PC-3 (cell line): ENCODE measurements around the gene USP1. TPM values are rescaled to one million over a fixed set of nuclear protein-coding genes. Genes with fewer than 3 reads are reported as not detected.

Experiments used
- ATAC-seq: fragments of 200-7000 bp; cut with Tn5 transposase; 2 replicates; pipeline ENCODE4 v1.9.1; 2020; ENCODE audit warnings: mild to moderate bottlenecking, moderate library complexity
- BruUV-seq: library from RNA; stranded (reverse); fragments of 400-500 nt; replicated peaks from 2 replicates; lab custom pipeline; 2021; lab: Mats Ljungman, UMichigan
- CTCF ChIA-PET: fragments of 300-600 bp; sonication (Branson Sonifier 250); formaldehyde crosslinking; loops from one replicate; lab custom pipeline; 2022; ENCODE audit warnings: antibody characterized with exemption; lab: Charles Lee
- POLR2A ChIA-PET: fragments of 300-600 bp; sonication (Branson Sonifier 250); formaldehyde crosslinking; loops from one replicate; lab custom pipeline; 2022; ENCODE audit warnings: antibody characterized with exemption; ENCODE audit not compliant: unreplicated experiment; lab: Charles Lee
- DNase-seq: peaks from one replicate; pipeline ENCODE4 v3.0.0-alpha.2; 2015
- H2AFZ ChIP-seq: fragments of 300-600 bp; sonication (generic); 2 replicates; pipeline ENCODE4 v1.6.0; 2016; ENCODE audit warnings: antibody characterized with exemption, low read length
- H3F3A ChIP-seq: fragments of 300-600 bp; sonication (generic); one replicate; pipeline ENCODE4 v1.6.0; 2017; ENCODE audit warnings: antibody characterized with exemption, low read length, control low read depth, mild to moderate bottlenecking; ENCODE audit not compliant: unreplicated experiment
- H3K27ac ChIP-seq: fragments of 300-600 bp; sonication (generic); 2 replicates; pipeline ENCODE4 v1.5.1; 2016; ENCODE audit warnings: mild to moderate bottlenecking, low read length
- H3K27me3 ChIP-seq: fragments of 300-600 bp; sonication (generic); 2 replicates; pipeline ENCODE4 v1.6.1; 2016; ENCODE audit warnings: low read length, mixed read lengths
- H3K36me3 ChIP-seq: fragments of 300-600 bp; sonication (generic); 2 replicates; pipeline ENCODE4 v1.6.1; 2016; ENCODE audit warnings: low read depth, mixed run types, low read length, mixed read lengths
- H3K4me1 ChIP-seq: fragments of 300-600 bp; sonication (generic); 2 replicates; pipeline ENCODE4 v1.5.1; 2016; ENCODE audit warnings: low read length; ENCODE audit not compliant: insufficient read depth
- H3K4me2 ChIP-seq: fragments of 300-600 bp; sonication (generic); 2 replicates; pipeline ENCODE4 v1.6.0; 2016; ENCODE audit warnings: low read length
- H3K4me3 ChIP-seq: fragments of 300-600 bp; sonication (generic); 2 replicates; pipeline ENCODE4 v1.5.1; 2016; ENCODE audit warnings: mild to moderate bottlenecking, low read length, mixed read lengths
- H3K79me2 ChIP-seq: fragments of 300-600 bp; sonication (generic); 2 replicates; pipeline ENCODE4 v1.6.1; 2017; ENCODE audit warnings: low read length, mixed read lengths
- H3K9ac ChIP-seq: fragments of 300-600 bp; sonication (generic); 2 replicates; pipeline ENCODE4 v1.6.0; 2016; ENCODE audit warnings: mild to moderate bottlenecking, low read length
- H3K9me2 ChIP-seq: fragments of 300-600 bp; sonication (generic); replicated peaks from 2 replicates; pipeline ENCODE4 v1.6.1; 2016; ENCODE audit warnings: mixed run types, low read length, mixed read lengths
- H3K9me3 ChIP-seq: fragments of 300-600 bp; sonication (generic); 2 replicates; pipeline ENCODE4 v1.6.1; 2016; ENCODE audit warnings: low read length, mixed read lengths
- H4K20me1 ChIP-seq: fragments of 300-600 bp; sonication (generic); 2 replicates; pipeline ENCODE4 v1.6.1; 2016; ENCODE audit warnings: low read length, mixed read lengths
- CTCF ChIP-seq: fragments of 300-600 bp; sonication (generic); conservative IDR thresholded peaks from 2 replicates; pipeline ENCODE4 v1.5.1; 2017; ENCODE audit warnings: antibody characterized with exemption, low read depth, mild to moderate bottlenecking, low read length
- EZH2 ChIP-seq: fragments of 300-600 bp; sonication (generic); IDR thresholded peaks from one replicate; pipeline ENCODE4 v1.6.1; 2017; ENCODE audit warnings: antibody characterized with exemption, mild to moderate bottlenecking, low read length; ENCODE audit not compliant: unreplicated experiment
- EZH2phosphoT487 ChIP-seq: fragments of 300-600 bp; sonication (generic); IDR thresholded peaks from 2 replicates; pipeline ENCODE4 v1.6.1; 2018; ENCODE audit warnings: mild to moderate bottlenecking, antibody characterized with exemption, low read length, borderline replicate concordance
- intact Hi-C: fragments of 100-400 bp; cut with micrococcal nuclease; formaldehyde crosslinking; loops from 2 replicates; pipeline ENCODE4 v1.9.0; 2023
- total RNA-seq: library from RNA; depleted of rRNA; stranded (reverse); fragments of >200 nt; gene quantifications from 2 replicates; pipeline ENCODE4 v1.2.3, GENCODE V29; 2014

The USP1 gene
- total RNA-seq, 1 experiment from 2014 or later = 42.6 TPM

- CTCF ChIA-PET = no interaction called here
- H4K20me1 ChIP-seq = no peaks in the 10 kb centered on the region
- H3K27ac ChIP-seq = no peak overlapping the region
- ATAC-seq (no peak), DNase-seq (no peak)
- no peaks in the 10 kb centered on the region for H3K9me2 ChIP-seq
- TF ChIP-seq CTCF = no peak
- TF ChIP-seq EZH2phosphoT487 = no peak
- TF ChIP-seq EZH2 = no peak
- H2AFZ ChIP-seq = no peak overlapping the region
- intact Hi-C loops = no loop called here
- no peak overlapping the region for H3K9ac ChIP-seq
- H3F3A ChIP-seq = no peaks in the 10 kb centered on the region
- 0 out of 2 replicates have a peak, but pooled peaks cover 3% of the 10 kb centered on the region for H3K4me1 ChIP-seq
- no TSS peak for BruUV-seq
- H3K79me2 ChIP-seq = no peaks in the 10 kb centered on the region
- no peaks in the 10 kb centered on the region for H3K9me3 ChIP-seq
- H3K4me3 ChIP-seq = no peak overlapping the region
- POLR2A ChIA-PET = no interaction called here
- no peak overlapping the region for H3K4me2 ChIP-seq
- no peaks in the 10 kb centered on the region for H3K27me3 ChIP-seq
- no peaks in the 10 kb centered on the region for H3K36me3 ChIP-seq
These were observed 10.1 kb upstream of the USP1 start for GRCh38 chr1:62426794-62427193.

- H3K79me2 ChIP-seq = no peaks in the 10 kb centered on the region
- H3F3A ChIP-seq = no peaks in the 10 kb centered on the region
- no peak overlapping the region for H3K4me3 ChIP-seq
- 0 out of 2 replicates have a peak, but pooled peaks cover 3% of the 10 kb centered on the region for H3K4me1 ChIP-seq
- ATAC-seq (no peak), DNase-seq (no peak)
- no peak overlapping the region for H2AFZ ChIP-seq
- TF ChIP-seq EZH2 (no peak), EZH2phosphoT487 (no peak), CTCF (no peak)
- H3K9me2 ChIP-seq = no peaks in the 10 kb centered on the region
- intact Hi-C loops = no loop called here
- no peaks in the 10 kb centered on the region for H3K27me3 ChIP-seq
- H3K27ac ChIP-seq = no peak overlapping the region
- H3K36me3 ChIP-seq = no peaks in the 10 kb centered on the region
- no peak overlapping the region for H3K9ac ChIP-seq
- POLR2A ChIA-PET = no interaction called here
- CTCF ChIA-PET = no interaction called here
- BruUV-seq = no TSS peak
- no peaks in the 10 kb centered on the region for H4K20me1 ChIP-seq
- no peak overlapping the region for H3K4me2 ChIP-seq
- no peaks in the 10 kb centered on the region for H3K9me3 ChIP-seq
These were observed 8.5 kb upstream of the USP1 start for GRCh38 chr1:62428351-62428750.

- Histone ChIP-seq H3K4me1 (0 out of 2 replicates have a peak, but pooled peaks cover 1% of the 10 kb centered on the region), H3K36me3 (no peaks in the 10 kb centered on the region), H3K4me3 (no peak overlapping the region), H3K9ac (no peak overlapping the region), H3K27ac (no peak overlapping the region), H3F3A (no peaks in the 10 kb centered on the region), H3K9me2 (no peaks in the 10 kb centered on the region), H4K20me1 (no peaks in the 10 kb centered on the region), H2AFZ (no peak overlapping the region), H3K79me2 (no peaks in the 10 kb centered on the region), H3K4me2 (no peak overlapping the region), H3K9me3 (no peaks in the 10 kb centered on the region), H3K27me3 (no peaks in the 10 kb centered on the region)
- TF ChIP-seq EZH2 = no peak
- no peak for TF ChIP-seq EZH2phosphoT487
- TF ChIP-seq CTCF = no peak
- ChIA-PET CTCF (no interaction called here), POLR2A (no interaction called here)
- no TSS peak for BruUV-seq
- DNase-seq (no peak), ATAC-seq (no peak)
- intact Hi-C loops = no loop called here
These were observed 7.3 kb upstream of the USP1 start for GRCh38 chr1:62429581-62429980.
